ENCODE results near the gene MCOLN1. TPM values are rescaled to one million over a fixed set of nuclear protein-coding genes. Genes with fewer than 3 reads are reported as not detected.

Gene MCOLN1
- total and polyA plus RNA-seq, 4 donors, result 10.9 to 17.0 (median 13.7) TPM

DNA sequence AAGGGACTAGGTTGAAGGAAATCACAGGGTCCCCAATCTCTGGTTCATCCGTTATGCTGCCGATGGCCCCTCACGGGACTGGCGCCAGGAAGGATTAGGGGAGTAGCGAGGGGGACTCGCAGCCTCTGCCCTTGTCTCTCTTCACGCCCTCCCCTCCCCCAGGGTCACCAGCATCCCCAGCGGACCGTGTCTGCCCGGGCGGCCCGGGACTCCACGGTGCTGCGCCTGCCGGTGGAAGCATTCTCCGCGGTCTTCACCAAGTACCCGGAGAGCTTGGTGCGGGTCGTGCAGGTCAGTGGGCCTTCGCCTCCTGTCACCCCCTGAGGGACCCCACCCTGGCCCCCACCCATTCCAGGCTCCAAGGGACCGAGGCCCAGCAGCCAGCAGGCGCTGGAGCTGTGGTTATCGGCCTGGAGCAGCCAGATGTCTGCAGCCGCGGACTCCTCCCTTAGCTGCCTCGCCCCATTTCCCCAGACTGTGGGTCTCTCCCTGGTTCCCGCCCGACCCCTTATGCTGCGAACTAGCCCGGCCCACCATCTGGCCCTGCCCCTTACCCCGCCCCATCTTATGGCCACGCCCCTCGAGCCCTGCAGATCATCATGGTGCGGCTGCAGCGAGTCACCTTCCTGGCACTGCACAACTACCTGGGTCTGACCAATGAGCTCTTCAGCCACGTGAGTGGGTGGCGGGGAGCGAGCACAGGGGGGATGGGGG is 18.5 kb downstream of the MCOLN1 start:
- H3K4me1 ChIP-seq (ENCODE audit: control insufficient read depth in 4 of 4, insufficient read depth in 4 of 4, low read length in 3 of 4), result peaks cover 0 to 6% (median 5%) of the 10 kb centered on the region in 4 donors
- no peaks in the 10 kb centered on the region for H3K9me3 ChIP-seq (ENCODE audit: control insufficient read depth in 4 of 4, low read length in 3 of 4)
- H3K36me3 ChIP-seq (ENCODE audit: control insufficient read depth in 4 of 4, insufficient read depth in 3 of 4, low read depth in 1 of 4, low read length in 3 of 4), result peaks cover 14 to 49% (median 19%) of the 10 kb centered on the region in 4 donors
- peak; percentile 96 for DNase-seq (ENCODE audit: low spot score)
- no peaks in the 10 kb centered on the region for H3K27me3 ChIP-seq (ENCODE audit: control insufficient read depth in 4 of 4, insufficient read depth in 4 of 4, low read length in 3 of 4)
- TF ChIP-seq MAX (IDR thresholded peaks at IDR 0.05) (no peak), NR2F2 (IDR thresholded peaks at IDR 0.05) (no peak), YY1 (IDR thresholded peaks at IDR 0.05) (no peak), GABPA (IDR thresholded peaks at IDR 0.05 in 1 of 2, conservative IDR thresholded peaks at IDR 0.05 in 1 of 2) (no peak), RAD21 (IDR thresholded peaks at IDR 0.05) (no peak), HNF4A (conservative IDR thresholded peaks at IDR 0.05) (no peak), SP1 (IDR thresholded peaks at IDR 0.05) (no peak)
- TF ChIP-seq, protein P1, sequence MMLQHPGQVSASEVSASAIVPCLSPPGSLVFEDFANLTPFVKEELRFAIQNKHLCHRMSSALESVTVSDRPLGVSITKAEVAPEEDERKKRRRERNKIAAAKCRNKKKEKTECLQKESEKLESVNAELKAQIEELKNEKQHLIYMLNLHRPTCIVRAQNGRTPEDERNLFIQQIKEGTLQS (IDR thresholded peaks at IDR 0.05), result no peak
- 94% methylated on average over 39 of the region's 39 CpGs for WGBS
- H3K4me3 ChIP-seq (ENCODE audit: low read depth in 1 of 3, low read length in 3 of 3), result no peak overlapping the region
- H3K27ac ChIP-seq (ENCODE audit: low read depth in 1 of 2, low read length in 2 of 2), result no peak overlapping the region
- H3K9ac ChIP-seq (ENCODE audit: low read depth in 1 of 2, low read length in 2 of 2), result no peak overlapping the region

GRCh38 chr19:7541475-7541824 is 19.0 kb downstream of the MCOLN1 start:
- Histone ChIP-seq H3K9me3 (ENCODE audit: control insufficient read depth in 4 of 4, low read length in 3 of 4) (no peaks in the 10 kb centered on the region), H3K36me3 (ENCODE audit: control insufficient read depth in 4 of 4, insufficient read depth in 3 of 4, low read depth in 1 of 4, low read length in 3 of 4) (peaks cover 14 to 49% (median 19%) of the 10 kb centered on the region in 4 donors), H3K4me1 (ENCODE audit: control insufficient read depth in 4 of 4, insufficient read depth in 4 of 4, low read length in 3 of 4) (peaks cover 0 to under 1% (median under 1%) of the 10 kb centered on the region in 4 donors), H3K9ac (ENCODE audit: low read depth in 1 of 2, low read length in 2 of 2) (no peak overlapping the region), H3K27ac (ENCODE audit: low read depth in 1 of 2, low read length in 2 of 2) (no peak overlapping the region), H3K27me3 (ENCODE audit: control insufficient read depth in 4 of 4, insufficient read depth in 4 of 4, low read length in 3 of 4) (no peaks in the 10 kb centered on the region), H3K4me3 (ENCODE audit: low read depth in 1 of 3, low read length in 3 of 3) (no peak overlapping the region)
- TF ChIP-seq JUND (IDR thresholded peaks at IDR 0.05) (no peak), RXRA (IDR thresholded peaks at IDR 0.05) (no peak), GABPA (IDR thresholded peaks at IDR 0.05 in 1 of 2, conservative IDR thresholded peaks at IDR 0.05 in 1 of 2) (no peak), HNF4A (conservative IDR thresholded peaks at IDR 0.05) (no peak)
- 94% methylated on average over 15 of the region's 15 CpGs for WGBS
- no peak for DNase-seq (ENCODE audit: low spot score)

DNA sequence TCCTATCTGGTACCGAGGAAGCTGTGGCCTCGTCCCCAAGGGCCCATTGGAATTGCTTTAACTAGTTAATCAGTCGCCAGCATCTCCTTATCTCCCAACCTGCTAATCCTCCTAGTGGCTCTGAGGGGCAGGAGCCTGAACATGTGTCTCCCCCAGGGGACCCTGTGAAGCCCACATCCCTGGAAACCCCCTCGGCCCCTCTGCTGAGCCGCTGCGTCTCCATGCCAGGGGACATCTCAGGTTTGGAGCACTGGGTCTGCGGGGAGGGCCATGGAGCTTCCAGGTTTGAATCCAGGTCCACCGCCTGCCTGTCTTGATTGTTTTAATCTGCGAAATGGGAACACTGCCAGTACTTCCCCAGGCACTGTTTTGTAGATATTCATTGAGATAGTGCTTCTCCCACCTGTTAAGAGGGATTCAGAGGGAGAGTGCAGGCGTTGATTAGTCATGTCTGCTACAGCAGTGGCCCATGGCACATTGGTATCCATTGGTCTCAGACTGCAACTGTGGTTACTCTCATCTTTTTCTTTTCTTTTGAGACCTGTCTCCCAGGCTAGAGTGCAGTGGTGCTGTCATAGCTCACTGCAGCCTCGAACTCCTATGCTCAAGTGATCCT is 19.5 kb downstream of the MCOLN1 start:
- no peak for TF ChIP-seq EGR1 (IDR thresholded peaks at IDR 0.05; ENCODE audit: low read depth in 2 of 2)
- TF ChIP-seq HNF4G (IDR thresholded peaks at IDR 0.05), result no peak
- no peaks in the 10 kb centered on the region for H3K4me1 ChIP-seq (ENCODE audit: control insufficient read depth in 4 of 4, insufficient read depth in 4 of 4, low read length in 3 of 4)
- H3K27me3 ChIP-seq (ENCODE audit: control insufficient read depth in 4 of 4, insufficient read depth in 4 of 4, low read length in 3 of 4), result no peaks in the 10 kb centered on the region
- H3K9ac ChIP-seq (ENCODE audit: low read depth in 1 of 2, low read length in 2 of 2), result no peak overlapping the region
- H3K9me3 ChIP-seq (ENCODE audit: control insufficient read depth in 4 of 4, low read length in 3 of 4), result no peaks in the 10 kb centered on the region
- WGBS, result 96% methylated on average over 11 of the region's 11 CpGs
- H3K27ac ChIP-seq (ENCODE audit: low read depth in 1 of 2, low read length in 2 of 2), result no peak overlapping the region
- no peak overlapping the region for H3K4me3 ChIP-seq (ENCODE audit: low read depth in 1 of 3, low read length in 3 of 3)
- DNase-seq (ENCODE audit: low spot score), result no peak
- H3K36me3 ChIP-seq (ENCODE audit: control insufficient read depth in 4 of 4, insufficient read depth in 3 of 4, low read depth in 1 of 4, low read length in 3 of 4), result peaks cover 14 to 49% (median 19%) of the 10 kb centered on the region in 4 donors

Data from liver (tissue), 9 donors.